Stimulated activated CD8-positive, alpha-beta memory T cell treated with anti-CD3 and anti-CD28 coated beads, Interleukin-7, amount 100 ng/mL, for 24 hours (primary cell): Measurements from ENCODE around the gene COX7A1.
"Not testable (repeated sequence)": the region's sequence is repeated elsewhere in the genome, so short reads cannot be mapped to it uniquely, and the experiment has no call there.

ENCODE experiments used
- DNase-seq: peaks from one replicate; pipeline ENCODE4 v3.0.0-alpha.2; 2020; ENCODE audit warnings: low read depth

Gene COX7A1

DNA sequence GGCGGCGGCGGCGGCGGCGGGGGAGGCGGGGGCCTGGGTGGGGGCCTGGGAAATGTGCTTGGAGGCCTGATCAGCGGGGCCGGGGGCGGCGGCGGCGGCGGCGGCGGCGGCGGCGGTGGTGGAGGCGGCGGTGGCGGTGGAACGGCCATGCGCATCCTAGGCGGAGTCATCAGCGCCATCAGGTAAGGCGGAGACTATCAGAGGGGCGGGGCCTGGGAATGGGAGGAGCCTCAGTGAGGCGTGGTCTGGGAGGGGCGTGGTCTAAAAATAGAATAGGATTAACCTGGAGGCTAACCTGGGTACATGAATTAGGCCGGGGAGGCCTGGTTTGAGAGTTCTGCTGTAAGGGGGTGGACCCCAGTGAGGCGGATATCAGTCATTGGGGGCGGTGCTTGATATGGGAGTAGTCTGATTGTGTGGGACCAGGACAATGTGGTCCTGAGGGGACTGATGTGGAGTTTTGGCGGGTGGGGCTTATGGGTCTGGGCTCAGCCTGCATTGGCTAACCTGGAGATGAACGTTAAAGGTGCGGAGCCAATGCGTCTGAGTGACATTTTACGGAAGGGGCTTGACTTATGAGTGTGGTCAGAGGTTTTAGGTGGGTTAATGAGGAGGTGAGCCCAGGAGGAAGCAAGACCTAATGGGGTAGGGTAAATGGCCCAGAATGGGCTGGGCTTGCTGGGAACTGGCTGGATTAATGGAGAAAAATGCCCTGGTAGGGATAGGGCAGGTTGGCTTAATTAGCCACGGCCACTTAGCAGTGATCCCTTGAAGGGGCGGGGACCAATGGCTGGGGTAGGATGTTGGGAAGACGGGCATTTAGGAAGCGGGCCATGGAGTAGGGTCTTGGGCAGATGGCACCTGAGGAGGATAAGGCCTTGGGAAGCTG, 11.0 kb downstream of the COX7A1 start:
- peak; percentile 82 for DNase-seq

DNA sequence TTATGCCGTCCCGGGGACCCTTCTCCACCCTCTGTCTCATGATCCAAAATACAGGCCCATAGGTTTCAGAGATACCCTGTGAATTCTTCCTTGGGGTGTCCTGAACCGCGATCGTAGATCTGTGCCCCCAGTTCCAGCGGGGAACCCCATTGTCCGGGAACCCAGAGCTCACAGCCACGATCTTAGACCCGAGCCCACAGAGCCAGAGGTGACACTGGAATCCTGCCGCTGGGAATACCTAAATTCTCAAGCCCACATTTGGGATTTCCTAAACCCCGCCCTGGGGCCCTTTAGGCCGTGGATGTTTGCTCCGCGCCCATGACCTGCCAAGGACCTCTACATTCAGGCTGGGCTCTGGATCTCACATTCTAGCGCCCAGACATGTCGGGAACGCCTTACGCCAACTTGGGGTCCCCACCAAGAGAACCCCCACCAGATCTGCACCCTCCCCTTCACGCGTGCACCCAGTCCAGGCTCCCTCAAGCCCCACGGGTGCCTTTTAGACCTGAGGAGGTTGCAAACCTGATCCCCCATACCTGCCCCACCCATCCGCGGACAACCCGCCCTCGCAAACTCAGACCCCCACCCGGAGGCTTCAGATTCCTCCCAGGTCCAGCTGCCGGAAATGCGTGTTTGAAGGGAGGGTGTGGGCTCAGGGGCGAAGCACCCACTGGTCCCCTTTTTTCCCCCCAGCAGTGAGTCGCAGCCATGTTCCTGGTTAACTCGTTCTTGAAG, 11.8 kb downstream of the COX7A1 start:
- DNase-seq: peak; percentile 13

DNA sequence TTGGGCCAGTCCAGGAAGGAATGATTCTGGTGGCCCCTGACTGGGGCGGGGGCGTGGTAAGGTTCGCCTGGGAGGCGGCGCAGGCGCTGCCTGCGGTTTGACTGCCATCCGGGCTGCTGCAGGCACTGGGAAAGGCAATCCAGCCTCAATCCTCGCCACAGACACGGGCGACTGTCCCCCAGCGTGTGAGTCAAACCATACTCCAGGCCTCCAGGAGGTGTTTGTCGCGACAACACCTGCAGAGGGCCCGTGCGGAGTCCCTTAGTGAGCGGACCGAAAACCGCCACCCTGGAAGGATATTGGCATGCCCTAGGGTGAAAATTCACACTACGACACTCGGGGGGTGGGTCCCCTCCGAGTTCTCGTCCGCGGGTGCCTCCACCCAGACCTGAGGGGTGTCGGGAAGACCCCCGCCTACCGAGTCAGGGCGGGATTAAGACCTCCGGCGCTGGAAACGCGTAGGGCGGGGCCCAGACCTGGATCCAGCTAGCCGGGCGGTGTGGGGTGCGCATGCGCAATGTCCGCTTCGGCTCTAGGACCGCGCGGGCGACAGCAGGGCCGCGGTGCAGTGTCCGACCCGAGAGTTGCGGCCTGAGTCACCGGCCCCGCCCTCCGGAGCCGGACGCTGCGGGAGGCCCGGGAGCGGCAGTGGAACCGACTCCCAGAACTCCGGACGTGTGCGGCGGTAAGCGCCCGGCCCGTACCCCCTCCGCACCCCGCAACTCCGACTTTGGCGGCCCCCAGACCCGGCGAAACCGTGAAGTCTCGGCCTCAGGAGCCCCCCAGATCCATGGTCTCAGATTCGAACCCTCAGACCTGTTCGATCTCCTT, 12.6 kb downstream of the COX7A1 start, which contains the start of gene CAPNS1:
CAPNS1 (plus strand) TSS at position 594 of the 831 bp plus-strand sequence. CDS start 946 bp downstream, outside the sequence.
- peak; percentile 81 for DNase-seq

DNA sequence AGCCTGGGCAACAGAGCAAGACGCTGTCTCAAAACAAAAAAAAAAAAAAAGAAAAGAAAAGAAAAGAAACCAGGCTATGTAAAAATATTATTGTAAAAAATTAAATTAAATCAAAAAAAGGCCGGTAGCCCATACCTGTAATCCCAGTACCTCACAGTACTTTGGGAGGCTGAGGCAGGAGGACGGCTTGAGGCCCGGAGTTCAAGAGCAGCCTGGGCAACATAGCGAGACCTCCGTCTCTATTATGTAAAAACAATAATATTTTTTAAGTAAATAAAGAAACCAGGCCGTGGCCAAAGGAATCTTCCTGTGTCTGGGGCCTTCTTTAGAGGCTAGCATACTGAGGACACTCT, 13.2 kb downstream of the COX7A1 start:
- DNase-seq: no peak

DNA sequence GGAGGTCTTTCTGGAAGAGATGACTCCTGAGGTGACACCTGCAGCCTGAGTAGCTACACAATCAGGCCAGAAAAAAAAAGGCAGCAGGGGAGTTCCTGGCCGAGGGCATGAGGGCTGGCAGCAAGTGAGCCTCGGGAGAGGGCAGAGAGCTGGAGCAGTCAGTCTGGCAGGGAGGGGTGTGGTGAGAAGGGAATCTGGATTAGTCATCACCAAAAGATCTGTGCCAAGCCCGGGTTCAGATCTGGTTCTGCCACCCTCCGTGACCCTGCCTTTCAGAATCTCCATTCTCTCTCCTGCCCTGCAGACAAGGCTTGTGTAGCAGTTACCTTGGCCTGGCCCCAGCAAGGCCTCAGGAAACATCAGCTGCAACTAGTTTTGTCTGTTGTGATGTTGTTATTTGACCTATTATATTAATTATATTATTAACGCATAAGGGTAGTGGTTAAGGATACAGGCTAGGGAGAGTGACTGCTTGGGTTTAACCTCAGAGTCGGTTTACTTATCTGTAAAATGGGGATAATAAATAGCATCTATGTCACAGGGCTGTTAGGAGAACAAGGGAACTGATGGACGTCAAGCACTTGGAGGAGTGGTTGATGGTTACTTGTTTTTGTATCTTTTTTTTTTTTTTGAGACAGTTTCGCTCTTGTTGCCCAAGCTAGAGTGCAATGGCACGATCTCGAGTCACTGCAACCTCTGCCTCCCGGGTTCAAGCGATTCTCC, 15.1 kb downstream of the COX7A1 start:
- DNase-seq: no peak

DNA sequence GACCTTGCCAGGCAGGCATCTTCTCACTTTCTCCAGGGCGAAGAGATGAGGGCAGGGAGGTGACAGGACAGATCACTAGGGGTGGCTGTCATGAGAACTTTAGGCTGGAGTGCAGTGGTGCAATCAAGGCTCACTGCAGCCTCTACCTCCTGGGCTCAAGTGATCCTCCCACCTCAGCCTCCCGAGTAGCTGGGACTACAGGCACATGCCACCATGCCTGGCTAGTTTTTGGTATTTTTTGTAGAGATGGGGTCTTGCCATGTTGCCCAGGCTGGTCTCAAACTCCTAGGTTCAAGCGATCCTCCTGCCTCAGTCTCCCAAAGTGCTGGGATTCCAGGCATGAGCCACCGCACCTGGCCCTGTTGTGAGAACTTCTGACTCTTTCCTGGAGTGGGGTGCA, 17.4 kb downstream of the COX7A1 start:
- not testable (repeated sequence) for DNase-seq

DNA sequence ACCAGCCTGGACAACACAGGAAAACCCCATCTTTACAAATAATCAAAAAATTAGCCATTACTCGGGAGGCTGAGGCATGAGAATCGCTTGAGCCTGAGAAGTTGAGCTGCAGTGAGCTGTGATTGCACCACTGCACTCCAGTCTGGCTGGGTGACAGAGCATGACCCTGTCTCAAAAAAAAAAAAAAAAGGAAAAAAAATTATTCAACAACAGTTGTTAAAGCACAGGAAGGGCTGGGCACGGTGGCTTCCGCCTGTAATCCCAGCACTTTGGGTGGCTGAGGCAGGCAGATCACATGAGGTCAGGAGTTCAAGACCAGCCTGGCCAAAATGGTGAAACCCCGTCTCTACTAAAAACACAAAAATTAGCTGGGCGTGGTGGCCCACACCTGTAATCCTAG, 21.0 kb downstream of the COX7A1 start:
- DNase-seq: not testable (repeated sequence)

DNA sequence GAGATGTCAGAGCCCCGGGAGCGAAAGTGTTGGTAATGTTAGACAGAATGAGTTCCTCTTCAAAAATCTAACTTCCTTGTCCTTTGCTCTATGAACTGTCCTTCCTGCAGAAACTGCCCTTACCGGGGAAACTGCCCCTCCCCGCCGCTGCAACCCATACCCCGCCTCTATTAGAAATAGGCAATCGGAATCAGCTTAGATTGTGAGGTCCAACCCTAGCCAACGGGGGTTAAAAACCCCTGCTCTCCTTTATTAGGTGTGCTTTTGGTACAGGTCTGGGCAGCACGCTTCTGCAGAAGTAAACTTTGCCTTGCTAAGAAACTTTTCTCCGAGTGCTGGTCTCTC, 23.9 kb downstream of the COX7A1 start:
- DNase-seq: no peak

DNA sequence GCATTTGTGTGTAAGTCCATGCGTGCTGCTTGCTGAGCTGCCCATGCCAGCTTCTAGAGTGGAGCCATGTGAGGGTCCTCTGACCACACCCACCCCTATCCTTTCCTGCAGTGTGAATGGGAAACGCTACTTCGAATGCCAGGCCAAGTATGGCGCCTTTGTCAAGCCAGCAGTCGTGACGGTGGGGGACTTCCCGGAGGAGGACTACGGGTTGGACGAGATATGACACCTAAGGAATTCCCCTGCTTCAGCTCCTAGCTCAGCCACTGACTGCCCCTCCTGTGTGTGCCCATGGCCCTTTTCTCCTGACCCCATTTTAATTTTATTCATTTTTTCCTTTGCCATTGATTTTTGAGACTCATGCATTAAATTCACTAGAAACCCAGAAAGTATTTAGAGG, 26.7 kb downstream of the COX7A1 start:
- DNase-seq: no peak

DNA sequence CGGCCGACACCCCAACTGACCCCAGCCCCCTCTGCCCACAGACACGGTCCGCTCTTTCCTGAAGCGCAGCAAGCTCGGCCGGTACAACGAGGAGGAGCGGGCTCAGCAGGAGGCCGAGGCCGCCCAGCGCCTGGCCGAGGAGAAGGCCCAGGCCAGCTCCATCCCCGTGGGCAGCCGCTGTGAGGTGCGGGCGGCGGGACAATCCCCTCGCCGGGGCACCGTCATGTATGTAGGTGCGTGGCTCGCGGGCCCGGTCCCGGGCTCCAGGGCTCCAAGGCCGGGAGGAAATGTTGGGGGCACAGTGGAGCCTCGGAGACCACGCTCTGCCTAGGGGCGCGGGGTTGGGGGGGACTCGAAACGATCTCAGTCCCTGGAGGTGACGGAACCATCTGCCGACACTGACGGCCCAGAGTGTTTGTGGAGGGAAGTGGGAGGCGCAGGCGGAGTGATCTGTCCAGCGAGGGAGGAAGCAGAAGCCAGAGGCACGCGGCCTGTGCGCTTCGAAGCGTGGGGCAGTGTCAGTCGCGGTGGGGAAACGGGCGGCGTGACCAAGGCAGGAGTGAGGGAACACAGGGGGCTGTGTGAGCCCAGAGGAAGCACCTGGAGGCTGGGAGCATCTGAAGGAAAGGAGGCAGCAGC, 30.6 kb downstream of the COX7A1 start:
- DNase-seq: no peak

DNA sequence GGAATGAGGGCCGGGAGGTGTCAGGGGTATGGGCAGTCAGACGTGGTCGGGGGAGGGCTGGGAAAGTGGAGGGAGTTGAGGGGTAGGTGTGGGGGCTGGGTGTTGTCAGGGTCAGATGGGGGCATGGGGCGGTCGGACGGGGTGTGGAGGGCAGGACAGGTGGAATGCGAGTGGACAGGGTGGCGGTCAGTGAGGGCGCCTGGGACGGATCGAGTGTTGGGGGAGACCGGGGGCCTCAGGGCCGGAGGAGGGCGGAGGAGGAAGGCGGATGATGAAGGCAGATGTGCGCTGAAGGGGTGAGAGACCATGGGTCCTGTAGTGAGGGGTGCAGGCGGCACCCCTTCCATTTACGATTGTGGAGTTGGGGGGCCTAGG, 31.3 kb downstream of the COX7A1 start:
- DNase-seq: no peak

DNA sequence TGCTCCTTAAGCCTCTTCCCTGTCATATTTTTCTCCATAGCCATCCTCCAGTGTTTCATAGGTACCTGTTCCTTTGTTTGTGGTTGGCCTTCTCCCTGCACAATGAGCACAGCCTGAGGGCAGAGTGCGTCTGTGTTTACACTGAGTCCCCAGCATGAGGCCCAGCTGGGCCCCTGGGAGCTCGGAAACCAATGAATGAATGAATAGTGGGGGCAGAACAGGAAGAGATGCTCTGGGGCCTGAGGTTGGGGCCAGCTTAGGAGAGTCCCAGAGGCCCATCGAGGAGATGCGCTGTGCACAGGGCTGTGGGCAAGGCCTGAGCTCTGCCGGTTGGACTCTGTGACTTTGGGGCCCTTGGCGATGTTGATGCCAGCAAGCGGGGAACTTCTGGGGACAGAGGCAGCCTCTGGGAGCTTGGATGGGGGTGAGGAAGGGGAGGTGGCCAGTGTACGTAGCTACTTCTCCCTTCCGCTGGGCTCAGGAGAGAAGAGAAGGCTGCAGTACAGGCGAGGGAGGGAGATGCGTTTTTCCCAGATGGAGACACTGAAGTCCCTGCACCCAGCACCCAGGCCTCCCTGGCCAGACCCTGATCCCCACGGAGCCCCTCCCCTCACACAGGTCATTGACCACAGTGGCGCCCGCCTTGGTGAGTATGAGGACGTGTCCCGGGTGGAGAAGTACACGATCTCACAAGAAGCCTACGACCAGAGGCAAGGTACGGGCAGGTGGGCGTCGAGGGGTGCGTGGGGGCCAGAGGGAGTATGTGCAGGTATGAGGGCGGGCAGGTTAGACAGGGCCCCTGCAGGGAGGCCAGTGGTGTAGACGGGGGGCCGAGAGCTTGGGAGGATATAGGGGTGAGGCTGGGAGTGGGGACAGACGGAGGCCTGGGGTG, 31.9 kb downstream of the COX7A1 start:
- DNase-seq: no peak

DNA sequence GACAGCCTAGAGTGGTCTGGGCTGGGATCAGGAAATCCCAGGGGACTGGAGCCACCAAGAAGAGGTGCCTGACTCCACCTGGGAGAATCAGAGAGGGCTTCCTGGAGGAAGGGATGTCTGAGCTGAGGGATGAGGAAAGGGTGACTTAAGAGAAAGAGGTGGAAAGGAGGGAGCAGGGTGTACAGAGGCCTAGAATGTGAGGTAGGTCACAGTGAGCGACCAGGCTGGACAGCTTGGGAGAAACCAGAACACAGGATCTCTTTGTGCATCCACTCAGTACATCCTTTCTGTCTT, 36.0 kb downstream of the COX7A1 start:
- DNase-seq: no peak

DNA sequence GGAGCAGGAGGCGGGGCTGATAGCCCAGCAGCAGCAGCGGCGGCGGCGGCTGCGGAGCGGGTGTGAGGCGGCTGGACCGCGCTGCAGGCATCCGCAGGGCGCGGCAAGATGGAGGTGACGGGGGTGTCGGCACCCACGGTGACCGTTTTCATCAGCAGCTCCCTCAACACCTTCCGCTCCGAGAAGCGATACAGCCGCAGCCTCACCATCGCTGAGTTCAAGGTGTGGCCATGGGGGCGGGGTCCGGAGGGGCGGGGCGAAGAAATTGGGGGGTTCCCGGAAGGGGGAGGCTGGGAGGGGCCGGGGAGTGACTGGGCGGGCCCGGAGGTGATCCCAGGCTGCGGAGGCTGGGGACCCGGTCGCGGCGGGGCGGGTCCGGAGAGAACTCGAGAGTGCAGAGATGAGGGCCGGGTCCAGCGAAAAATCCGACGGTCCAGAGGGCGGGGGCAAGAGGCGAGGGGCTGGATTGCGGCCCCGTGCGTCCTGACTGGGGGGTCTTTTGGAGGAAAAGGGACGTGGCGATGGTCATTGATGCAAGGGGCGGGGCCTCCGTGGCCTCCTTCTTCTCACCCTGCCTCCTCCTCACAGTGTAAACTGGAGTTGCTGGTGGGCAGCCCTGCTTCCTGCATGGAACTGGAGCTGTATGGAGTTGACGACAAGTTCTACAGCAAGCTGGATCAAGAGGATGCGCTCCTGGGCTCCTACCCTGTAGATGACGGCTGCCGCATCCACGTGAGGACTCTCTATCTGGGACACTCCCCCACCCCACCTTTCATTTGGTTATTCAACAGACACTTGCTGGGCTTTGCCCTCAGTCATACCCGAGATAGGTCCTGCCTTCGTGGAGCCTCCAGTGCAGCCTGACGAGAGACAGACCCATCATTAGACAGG, 36.5 kb downstream of the COX7A1 start, which contains the start of gene TBCB:
TBCB (plus strand) TSS at position 16 of the 891 bp plus-strand sequence; CDS start at position 109, 93 bp downstream.
- DNase-seq: peak; percentile 84

DNA sequence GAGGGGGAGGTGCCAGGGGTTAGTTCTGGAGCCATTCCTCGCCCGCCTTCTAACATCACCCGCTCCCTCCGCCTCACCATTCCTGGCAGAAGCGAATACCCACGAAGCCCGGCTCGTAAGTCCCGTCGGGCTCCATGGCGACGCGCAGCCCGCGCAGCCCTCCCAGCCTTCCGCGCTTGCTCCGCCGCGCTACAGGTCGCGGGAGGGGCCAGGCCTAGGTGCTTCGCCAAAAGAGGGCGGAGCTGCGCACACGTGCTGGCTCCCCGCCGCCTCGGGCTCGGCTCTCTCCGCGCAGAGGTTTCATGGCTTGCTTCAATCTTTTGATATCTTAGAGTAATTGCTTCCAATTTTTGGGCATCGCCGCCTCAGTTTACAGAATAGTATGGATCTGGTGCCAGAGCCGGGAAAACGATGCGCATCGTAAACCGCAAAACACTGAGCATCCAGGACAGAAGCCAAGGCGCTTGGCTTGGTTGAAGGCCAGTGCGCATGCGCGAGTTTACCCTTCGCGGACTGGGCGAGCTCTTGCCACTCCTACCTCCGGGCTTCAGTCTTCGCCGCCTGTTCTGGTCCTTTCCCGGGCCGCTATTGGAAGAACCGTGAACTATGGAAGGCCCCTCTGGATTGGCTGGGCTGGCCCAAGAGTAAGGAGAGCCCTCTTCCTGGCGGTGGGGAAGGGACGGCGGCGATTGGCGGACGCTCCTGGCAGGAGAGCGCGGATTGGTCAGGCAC, 37.4 kb downstream of the COX7A1 start, which contains the start of gene POLR2I:
POLR2I (minus strand) TSS at position 155 of the 732 bp plus-strand sequence; CDS start at position 136, 19 bp downstream.
- peak; percentile 99 for DNase-seq

DNA sequence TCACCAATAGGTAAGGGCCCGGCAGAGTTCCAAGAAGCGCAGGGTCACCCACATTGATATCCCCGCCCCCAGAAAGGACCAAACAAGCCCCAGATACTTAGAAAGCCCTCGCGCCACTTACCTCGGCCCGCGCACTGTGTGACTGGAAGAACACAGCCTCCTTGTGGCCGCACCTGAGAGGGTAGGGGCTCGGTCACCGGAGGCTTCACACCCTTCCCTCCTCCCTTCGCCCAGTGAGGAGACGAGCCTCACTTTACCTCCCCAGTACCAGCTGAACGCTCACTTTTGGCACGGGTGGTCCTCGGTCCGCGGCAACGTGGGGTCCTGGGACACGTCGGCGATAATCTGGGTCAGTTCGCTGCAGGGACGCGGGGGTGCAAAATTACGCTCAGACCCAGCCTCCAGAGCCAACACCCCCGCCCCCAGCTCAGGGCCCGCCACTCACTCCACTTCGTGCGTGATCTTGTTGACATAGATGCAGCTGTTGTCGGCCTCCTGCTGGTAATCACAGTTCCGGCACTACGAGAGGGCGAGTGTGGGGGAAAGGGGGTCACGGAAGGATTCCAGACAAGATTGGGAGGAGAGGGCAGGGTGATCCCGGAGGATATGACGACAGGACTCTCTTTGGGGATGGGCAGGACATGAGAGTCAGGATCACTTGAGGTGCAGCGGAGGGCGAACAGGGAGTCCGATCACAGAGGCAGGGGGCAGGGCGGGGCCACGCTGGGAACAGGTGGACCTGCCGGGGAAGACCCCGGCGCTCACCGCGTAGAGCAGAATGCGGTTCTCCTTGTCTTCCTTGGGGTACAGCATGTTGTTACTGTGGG, 38.1 kb downstream of the COX7A1 start:
- peak; percentile 15 for DNase-seq

DNA sequence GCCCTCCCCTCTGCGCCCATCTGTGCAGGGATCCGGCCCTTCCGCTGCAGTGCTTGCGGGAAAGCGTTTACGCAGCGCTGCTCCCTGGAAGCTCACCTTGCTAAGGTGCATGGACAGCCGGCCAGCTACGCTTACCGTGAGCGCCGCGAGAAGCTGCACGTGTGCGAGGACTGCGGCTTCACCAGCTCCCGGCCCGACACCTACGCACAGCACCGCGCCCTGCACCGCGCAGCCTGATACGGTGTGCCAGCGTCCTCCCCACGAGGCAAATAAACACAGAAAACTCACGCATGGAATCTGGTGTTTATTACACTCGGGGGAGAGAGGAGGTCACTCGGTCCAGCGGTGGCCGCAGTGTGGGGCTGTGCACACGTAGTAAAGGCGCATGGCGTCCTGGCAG, 38.8 kb downstream of the COX7A1 start:
- no peak for DNase-seq

DNA sequence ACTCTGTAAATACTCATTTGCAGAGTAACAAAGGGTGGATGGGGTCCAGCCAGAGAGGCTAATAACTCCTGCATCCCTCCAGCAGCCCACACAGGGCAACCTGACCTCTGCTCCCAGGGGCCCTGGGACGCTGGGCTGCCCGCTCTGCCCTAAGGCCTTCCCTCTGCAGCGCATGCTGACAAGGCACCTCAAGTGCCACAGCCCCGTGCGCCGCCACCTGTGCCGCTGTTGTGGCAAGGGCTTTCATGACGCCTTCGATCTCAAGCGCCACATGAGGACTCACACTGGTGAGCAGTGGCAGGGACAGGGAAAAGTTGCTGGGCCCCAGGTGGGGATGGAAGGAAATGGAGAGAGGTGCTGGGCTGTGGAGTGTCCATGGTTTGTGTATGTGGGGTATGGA, 39.6 kb downstream of the COX7A1 start:
- no peak for DNase-seq
